Glomerular visceral epithelial cell (primary cell): Measurements from ENCODE around the gene NFATC1.

Experiments used
- DNase-seq: peaks from one replicate; pipeline ENCODE4 v3.0.0-alpha.2; 2016; ENCODE audit errors: extremely low spot score

Gene NFATC1

DNA sequence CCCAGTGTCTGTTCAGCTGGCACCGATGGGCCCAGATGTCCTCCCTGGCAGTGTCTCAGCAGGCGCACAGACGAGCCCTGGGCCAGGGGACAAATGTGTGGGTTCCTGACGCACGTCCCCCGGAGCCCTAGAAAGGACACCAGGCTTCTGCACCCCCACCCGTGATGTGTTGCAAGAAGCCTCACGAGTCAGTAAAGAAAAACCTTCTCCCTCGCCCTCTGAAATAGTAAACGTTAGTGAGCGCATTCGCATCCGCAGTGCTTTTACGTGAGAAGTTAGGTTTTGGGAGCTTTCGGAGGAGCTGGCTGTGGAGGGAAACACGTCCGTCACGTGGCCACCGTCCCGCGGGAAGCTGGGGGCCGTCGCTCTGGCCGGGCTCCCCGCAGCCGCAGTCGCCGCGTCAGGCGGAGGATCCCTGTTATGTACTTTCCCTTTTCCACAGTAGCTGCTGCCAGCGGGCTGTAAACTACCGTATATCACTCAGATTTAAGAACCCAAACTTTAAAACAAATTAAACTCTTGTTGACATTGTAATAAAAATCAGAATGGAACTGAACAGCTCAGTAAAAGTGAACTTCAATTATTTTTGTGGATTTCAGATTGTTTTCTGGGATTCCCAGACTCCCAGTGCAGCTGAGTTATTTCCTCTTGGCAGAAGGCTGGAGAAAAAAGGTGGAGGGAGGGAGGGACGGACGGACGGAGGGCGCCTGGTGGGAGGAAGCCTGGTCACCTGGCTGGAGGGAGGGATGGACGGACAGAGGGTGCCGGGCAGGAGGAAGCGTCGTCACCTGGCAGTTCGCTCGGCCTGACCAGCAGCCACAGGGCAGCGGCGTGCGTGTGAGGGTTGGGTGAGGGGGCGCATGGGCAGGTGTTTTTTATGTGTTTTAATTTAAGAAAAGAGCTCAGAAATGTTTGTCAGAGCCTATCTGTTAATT, 112.1 kb downstream of the NFATC1 start:
- DNase-seq, result no peak

DNA sequence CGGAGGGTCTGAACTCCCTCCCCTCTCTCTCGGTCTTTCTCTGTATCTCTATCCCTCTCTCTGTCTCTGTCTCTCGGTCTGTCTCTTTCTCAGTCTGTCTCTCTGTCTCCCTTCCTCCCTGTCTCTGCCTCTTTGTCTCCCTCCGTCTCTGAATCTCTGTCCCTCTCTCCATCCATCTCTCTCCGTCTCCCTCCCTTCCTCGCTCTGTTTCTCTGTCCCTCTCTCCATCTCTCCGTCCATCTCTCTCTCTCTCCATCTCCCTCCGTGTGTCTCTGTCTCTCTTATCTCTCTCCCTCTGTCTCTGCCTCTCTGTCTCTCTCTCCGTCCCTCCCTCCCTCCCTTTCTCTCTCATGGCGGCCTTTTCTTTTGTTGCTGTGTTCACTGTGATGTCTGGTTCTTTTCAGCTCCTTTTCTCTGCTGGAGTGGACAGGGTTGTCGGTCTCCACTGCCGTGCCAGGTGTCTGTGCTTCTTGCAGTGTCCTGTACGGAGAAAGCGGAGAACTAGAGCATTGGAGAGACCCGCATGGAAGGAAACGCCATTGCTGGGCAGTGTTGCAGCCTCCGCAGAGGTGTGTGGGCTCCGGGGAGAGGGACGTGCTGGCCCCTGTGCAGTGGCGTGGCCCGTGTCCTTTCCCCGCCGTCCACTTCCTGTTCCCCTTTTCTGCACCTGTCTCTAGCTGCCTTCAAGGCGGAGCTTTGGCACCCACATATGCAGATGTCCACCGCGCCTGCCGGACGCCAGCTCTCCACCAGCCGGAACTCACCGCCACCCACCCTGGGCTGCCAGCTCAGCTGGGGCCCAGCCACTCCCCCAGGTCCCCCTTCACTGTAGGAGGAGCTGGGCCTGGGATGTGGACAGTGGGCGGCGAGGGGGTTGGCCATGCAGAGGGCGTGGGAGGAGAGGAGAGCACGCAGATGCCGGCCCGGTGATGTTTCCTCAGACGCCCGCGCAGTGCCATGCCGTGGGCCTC, 113.1 kb downstream of the NFATC1 start:
- DNase-seq, result no peak

DNA sequence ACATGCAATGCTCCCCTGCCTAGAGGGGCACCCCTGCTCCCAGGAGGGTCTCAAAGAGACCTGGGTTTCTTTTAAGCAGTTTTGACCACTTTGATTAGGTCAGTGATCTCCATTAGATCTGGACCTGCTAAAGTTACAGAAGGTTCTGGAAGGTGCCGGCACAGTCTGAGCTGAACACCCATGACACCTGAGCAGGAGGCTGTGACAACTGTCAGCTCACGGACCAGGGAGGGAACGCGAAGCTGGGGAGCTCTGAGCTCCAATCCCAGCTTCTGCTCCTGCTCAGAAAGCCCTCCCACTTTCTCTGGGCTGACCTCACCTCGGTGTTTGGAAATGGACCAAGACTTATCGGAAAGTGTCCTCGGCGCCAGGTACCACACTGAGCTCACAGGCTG, 113.8 kb downstream of the NFATC1 start:
- DNase-seq, result no peak

DNA sequence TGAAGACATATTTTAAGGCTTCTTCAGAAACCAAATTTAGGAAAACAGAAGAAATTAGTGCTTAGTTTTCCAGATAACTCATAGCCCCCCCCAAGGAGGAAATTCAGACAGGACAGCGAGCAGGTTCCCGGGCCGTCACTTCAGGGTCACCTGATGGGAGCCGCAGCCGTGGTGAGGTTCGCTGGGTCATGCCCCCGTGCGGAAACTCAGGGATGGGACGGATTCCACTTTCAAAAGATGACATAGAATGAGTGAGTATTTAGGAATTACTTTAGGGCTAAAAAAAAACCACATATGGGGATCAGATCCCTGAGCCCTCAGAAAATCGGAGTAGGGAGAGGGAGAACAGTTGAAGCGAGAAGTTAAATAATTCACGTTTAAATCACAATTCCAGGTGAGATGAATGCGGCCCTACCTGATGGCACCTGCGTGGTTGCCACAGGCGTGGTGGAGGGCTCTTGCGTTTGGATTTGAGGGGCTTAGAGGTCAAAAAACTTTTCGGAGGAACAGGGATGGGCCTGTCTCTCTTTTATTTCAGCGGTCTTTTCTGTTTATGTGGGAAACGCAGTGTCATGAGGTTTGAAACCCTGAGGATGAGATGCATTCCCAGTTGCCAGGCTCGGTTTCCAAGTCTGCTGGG, 114.4 kb downstream of the NFATC1 start:
- no peak for DNase-seq

DNA sequence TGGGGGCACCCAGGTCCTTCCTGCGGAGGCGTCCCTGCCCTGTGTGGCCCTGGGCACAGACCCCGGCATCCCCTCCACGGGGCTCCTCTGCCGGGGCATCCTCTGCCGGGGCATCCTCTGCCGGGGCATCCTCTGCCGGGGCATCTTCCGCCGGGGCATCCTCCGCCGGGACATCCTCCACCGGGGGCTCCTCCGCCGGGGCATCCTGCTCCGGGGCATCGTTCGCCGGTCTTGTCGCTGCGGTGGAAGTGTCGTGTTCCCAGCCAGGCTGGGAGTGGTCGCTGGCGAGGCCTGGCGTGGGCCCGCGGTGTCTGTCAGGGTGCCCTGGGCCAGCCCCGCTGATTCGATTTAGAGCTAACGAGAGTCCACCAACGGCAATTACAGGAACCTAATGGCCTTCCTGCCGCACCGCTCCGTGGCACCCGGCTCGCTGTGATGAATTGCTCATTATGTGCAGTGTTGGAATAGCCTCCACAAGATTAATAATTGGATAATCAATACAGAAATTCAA, 115.1 kb downstream of the NFATC1 start:
- no peak for DNase-seq

DNA sequence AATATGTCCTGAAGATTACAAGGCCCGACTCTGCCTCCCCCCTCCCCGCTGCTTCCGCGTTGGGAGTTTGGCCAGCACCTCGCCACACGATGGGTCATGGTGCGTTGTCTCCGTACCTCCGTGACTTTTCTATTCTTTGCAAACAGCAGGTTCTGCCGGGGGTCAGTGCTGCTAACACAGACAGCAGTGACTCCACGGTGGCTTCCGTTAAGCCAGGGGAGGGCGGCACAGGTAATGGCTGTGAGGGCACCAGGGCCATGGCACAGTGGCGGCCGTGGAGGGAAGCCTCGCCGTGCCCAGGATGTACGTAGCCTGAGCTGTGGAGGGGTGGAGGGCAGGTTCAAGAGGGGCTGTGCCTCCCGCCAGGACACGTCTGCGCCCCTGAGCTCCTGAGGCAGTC, 115.5 kb downstream of the NFATC1 start:
- DNase-seq, result no peak

DNA sequence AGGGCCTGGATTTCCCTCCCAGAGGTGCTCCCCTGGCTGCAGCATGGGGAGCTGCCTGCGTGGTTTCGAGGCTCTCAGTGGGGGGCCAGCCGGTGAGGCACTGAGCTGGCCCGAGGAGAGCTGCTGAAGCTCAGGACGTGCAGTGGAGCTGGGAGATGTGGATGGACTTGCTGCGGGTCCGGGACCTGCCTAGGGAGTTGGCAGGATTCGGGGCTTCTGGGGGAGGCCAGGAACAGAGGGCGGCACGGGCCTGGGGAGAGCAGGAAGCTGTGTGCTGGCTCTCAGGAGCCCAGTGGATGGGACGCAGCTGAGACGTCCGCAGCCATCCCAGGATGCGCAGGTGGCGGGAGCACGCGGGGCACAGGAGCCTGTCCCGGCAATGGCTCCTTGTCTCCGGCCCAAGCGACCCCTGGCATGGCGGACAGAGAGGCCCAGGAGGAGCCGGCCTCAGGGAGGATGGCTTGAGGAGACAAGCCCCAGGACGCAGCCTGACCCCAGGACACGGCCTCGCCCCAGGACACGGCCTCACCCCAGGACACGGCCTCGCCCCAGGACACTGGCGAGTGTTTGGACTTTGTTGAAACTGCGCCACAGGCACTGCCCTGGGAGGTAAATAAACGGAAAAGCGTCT, 116.1 kb downstream of the NFATC1 start:
- no peak for DNase-seq

DNA sequence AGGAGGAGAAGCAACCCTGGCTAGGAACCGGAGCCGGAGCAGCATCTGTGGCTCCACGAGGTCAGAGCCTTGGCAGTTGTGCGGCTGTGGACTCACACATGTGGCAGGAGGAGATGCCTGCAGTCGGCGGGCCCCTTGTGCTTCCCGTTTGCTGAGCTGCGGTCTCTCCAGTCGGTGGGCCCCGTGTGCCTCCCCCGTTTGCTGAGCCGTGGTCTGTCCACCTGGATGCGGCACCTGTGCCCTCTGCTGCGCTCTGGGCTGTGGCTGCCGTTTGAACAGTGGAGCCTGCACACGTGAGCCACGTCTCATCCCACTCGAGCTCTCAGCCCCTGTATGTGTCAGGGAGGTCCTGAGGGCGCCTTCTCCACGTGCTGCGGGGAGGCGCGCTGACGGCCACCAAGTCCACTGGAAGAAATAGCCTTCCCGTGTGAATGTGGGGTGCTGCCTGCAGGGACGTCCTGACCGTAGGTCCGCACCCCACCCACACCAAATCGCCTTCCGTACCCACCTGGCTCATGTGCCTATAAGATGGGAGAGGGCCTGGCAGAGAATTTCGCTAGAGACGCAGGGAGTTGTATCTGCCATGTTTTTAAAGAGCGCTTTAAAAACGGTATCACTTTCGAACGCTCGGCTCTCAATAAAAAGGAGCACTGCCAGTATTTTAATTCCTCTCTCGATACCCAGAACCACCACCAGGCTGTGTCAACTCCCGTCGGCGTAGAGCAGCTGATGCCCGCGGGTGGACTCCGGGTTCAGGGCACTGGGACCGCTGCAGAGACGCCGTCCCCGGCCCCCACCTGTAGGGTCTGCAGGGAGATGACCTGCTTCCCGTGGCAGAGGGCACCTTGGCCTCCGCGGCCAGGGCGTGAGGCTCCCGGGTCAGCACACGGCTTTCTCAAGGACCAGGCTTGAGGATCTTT, 117.0 kb downstream of the NFATC1 start:
- no peak for DNase-seq

DNA sequence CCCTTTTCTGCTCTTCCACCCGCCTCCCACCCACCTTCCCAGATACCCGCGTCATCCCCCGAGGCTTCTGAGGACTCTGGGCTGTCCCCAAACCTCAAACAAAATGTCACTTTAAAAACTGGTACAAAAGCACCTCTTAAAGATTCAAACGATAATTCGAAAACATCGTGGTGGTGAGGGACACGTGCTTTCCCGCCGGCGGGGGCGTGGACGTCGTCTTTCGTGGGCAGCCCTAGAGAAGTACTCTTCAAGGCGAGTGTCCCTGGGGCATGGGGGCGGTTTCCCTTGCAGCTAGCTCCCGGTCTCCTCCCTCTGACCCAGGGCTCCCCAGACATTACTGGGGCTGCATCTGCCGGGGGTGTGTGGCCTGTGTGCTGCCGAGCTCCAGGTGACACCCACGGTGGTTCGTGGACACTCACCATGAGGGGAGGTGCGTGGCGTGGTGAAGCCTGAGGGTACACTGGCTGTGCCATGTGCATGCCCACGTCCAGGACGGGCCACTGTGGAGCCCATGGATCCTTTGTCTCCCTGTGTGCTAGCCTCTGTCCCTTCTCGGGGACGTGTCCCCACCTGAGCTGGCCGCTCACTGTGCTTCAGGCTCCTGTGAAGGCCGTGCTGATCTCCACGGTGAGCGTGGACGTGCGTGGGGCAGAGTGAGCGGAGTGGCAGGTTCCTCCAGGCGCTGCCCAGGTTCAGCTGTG, 117.8 kb downstream of the NFATC1 start:
- DNase-seq, result no peak

DNA sequence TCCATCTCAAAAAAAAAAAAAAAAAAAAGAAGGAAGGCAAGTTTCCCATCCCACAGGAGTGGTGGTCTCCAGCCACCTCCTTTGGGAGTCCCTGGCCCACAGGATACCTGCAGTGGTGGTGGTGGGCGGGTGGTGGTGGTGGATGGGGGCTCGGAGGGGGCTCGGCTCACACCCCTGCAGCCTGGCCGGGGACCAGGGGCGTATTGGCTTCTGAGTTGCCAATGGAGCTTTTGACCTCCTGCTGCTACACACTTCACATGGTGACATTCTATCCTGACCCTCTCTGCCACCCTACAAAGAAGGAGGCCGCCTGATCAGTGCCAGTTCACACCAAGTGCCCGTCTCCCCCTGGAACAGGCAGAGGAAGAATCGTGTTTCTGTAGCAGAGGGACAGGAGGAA, 119.6 kb downstream of the NFATC1 start:
- DNase-seq, result no peak

DNA sequence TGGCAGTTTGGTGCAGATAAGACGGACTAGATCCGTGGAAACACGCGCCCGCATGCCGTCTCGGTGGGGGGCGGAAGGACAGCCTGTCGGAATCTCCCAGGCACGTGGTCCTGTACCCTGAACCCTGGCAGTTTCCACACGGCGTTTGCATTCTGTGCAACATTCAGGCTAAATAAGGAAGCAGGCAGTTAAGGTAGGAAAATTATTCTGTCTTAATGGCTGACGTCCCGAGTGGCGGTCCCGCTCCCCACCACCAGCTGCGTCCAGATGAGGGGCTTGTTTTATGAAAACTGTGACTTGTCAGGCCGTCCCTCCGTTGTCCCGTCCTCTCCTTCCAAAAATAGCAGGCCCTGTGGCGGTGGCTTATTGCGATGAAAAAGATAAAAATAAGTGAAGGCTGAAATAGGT, 120.2 kb downstream of the NFATC1 start:
- no peak for DNase-seq

DNA sequence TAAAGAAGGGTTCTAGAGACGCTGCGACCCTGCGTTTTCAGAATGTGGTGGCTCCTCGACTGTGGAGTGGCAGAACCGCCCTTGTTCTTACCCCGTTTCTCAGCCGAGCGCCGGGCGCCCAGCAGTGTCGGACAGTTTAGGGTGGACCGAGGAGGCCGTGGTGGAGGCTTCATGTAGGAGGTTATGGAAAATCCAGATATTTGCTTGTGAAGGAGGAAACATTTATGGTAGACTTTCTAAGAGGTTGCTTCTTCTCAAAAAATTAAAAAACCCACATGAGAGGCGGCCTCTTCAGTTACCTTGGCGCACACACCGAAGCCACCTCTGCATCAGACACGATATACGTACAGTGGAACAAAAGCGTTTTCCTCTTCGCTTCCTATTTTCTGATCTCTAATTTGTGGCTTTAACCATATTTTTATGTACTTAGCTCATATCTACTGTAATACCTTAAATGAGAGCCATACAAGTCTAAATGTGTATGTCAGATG, 120.8 kb downstream of the NFATC1 start:
- no peak for DNase-seq

DNA sequence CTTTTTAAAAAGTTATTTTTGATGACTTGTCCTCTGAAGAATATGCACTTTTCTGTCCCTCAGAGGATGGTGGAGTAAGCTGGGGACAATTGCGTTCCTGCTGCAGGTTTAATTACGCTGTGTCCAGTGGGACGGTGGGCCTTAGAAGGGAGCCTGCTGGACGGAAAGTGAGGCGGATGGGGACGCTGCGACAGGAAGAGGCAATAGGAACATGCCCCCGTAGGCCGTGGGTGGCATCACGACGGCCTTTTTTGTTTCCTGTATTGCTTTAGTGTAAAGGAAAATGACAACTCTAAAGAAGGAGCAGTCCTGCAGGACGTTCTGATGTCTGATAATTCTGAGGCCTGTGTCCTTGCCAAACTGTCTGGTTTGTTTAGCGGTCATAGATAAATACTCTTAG, 121.6 kb downstream of the NFATC1 start:
- no peak for DNase-seq

DNA sequence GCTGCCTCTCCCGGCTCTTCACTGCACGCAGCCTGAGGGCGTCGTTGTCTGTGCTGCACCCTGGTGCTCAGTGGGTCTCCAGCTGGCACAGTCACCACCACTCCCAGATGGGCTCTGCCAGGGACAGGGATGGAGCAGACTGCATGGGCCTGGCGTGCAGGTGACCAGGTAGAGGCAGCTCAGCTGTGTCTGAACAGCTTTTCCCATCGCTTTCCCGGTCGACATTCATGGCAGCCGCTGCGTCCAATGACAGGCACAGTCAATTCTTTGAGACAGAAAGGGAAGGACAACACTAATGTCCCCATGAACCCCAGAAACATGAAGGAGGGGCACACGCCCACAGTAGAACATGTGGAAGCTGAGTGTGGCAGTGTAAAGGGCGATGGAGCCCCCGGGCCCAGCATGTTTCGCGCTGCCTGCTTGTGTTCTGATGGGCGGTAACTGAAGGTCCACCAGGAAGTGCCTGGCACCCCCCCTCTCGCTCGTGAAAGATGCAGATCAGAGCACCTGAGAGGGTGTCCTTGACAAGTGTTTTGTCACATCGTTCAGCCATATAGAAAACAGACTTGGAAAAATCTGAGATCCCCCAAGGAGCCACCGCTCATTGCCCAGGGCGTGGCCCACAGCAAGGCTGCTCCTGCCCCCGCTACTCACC, 122.4 kb downstream of the NFATC1 start:
- DNase-seq, result no peak

DNA sequence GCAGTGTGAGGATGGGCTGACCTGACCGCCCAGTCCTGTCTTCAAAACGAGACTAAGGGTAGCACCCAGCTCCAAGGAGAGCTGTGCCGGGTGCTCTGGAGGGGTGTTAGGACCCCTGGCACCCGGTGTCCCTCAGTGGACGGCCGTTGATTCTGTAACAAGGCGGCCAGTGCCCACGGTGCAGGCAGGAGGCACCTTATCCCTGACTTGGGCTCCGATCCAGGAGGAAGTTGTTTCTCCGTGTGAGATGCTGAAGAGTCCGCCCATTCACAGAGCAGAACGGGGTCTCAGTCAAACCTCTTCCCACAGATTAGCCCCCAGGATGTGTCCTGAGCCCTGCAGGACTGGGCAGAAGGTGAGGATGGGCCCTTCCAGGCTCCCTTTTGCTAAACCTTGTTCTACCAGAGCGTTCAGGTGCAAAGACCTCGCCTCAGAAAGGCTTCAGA, 123.0 kb downstream of the NFATC1 start:
- DNase-seq, result no peak

DNA sequence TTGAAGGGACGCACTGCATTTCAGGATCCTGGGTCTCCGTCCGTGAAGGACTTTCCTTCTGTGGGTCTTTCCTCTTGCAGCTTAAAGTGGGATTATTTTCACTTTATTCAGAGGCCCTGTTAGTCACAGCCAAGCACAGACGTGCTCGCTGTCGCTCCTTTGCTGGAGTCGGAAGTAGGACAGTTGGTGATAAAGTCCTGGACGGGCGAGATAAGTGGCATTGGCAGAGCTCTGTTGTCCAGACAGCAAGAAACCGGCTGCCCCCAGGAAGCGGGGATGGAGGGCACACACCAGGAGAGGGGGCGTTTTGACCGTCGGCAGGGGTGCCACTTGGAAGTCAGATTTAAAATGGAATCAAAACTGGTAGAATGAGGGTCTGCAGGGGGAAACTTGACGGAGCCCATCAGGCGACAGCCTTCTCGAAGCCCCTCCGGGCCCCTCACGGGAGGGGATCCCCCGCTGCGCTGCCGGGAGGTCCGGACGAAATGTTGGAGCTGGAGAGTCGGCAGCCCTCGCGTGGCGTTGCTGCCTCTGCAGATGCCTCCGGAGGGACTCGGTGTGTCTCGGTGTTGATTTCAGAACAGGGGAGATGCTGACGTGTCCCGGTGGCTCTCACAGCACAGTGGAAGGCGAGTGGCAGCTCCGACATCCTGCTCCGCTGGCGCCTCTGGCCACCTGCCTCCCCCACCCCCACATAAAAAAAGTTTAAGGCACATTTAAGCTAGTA, 124.2 kb downstream of the NFATC1 start:
- DNase-seq, result peak; percentile 10

DNA sequence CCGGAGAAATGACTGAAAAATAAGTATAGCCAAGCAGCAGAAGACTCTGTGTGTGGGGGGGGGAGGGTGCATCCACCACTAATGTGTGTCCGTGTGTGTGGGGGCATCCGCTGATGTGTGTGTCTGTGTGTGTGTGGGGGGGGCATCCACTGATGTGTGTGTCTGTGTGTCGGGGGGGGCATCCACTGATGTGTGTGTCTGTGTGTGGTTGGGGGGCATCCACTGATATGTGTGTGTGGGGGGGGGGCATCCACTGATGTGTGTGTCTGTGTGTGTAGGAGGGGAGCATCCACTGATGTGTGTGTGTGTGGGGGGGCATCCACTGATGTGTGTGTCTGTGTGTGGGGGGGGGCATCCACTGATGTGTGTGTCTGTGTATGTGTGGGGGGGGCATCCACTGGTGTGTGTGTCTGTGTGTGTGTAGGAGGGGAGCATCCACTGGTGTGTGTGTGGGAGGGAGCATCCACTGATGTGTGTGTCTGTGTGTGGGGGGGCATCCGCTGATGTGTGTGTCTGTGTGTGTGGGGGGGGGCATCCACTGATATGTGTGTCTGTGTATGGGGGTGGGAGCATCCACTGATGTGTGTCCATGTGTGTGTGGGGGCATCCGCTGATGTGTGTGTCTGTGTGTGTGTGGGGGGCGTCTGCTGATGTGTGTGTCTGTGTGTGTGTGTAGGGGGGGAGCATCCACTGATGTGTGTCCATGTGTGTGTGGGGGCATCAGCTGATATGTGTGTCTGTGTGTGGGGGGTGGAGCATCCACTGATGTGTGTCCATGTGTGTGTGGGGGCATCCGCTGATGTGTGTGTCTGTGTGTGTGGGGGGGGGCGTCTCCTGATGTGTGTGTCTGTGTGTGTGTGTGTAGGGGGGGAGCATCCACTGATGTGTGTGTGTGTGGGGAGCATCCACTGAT, 125.0 kb downstream of the NFATC1 start:
- no peak for DNase-seq
